Measurements from ENCODE around the gene CPSF3.

GRCh38 chr2:9443526-9443925 lies 20.1 kb downstream of the CPSF3 start:
- TF ChIP-seq, protein P1, sequence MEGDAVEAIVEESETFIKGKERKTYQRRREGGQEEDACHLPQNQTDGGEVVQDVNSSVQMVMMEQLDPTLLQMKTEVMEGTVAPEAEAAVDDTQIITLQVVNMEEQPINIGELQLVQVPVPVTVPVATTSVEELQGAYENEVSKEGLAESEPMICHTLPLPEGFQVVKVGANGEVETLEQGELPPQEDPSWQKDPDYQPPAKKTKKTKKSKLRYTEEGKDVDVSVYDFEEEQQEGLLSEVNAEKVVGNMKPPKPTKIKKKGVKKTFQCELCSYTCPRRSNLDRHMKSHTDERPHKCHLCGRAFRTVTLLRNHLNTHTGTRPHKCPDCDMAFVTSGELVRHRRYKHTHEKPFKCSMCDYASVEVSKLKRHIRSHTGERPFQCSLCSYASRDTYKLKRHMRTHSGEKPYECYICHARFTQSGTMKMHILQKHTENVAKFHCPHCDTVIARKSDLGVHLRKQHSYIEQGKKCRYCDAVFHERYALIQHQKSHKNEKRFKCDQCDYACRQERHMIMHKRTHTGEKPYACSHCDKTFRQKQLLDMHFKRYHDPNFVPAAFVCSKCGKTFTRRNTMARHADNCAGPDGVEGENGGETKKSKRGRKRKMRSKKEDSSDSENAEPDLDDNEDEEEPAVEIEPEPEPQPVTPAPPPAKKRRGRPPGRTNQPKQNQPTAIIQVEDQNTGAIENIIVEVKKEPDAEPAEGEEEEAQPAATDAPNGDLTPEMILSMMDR (IDR thresholded peaks at IDR 0.05; ENCODE audit: low read depth, low read length), result no peak
- TF ChIP-seq POLR2A (IDR thresholded peaks at IDR 0.05; ENCODE audit: extremely low read depth, insufficient read length), result no peak
- no peak for TF ChIP-seq MYC (IDR thresholded peaks at IDR 0.05; ENCODE audit: low read depth, low read length)
- no peak for TF ChIP-seq MAX (IDR thresholded peaks at IDR 0.05; ENCODE audit: low read depth, low read length)

Data from NB4 (cell line).